ENCODE results near the gene ZNF593.

ZNF593 gene

GRCh38 chr1:26169669-26170471 lies at the start of gene ZNF593:
Gene ZNF593, plus strand, starts transcription at chr1:26169908. Its CDS starts 76 bp downstream, at chr1:26169984.
- peak within 1 kb of the TSS; percentile 87 for H3K4me3 ChIP-seq (ENCODE audit: low read depth, low read length)
- in situ Hi-C loops (cut with HindIII; ENCODE audit: low pct_ligation_motif_present, low sequenced_read_pairs): no loop called here
- peak; percentile 79 for TF ChIP-seq CTCF (IDR thresholded peaks at IDR 0.05; ENCODE audit: low read depth, low read length, missing control alignments)
- H3K27me3 ChIP-seq (replicated peaks): no peaks in the 10 kb centered on the region
- H3K36me3 ChIP-seq (replicated peaks): no peaks in the 10 kb centered on the region
- peak; percentile 78 for DNase-seq
- H3K27ac ChIP-seq: peak within 1 kb of the TSS; percentile 67

GRCh38 chr1:26121854-26122773 lies 47.6 kb upstream of the ZNF593 start:
- in situ Hi-C loops (cut with HindIII; ENCODE audit: low pct_ligation_motif_present, low sequenced_read_pairs): no loop called here
- H3K27me3 ChIP-seq (replicated peaks): no peaks in the 10 kb centered on the region
- TF ChIP-seq CTCF (IDR thresholded peaks at IDR 0.05; ENCODE audit: low read depth, low read length, missing control alignments): no peak
- DNase-seq: no peak
- no peak overlapping the region for H3K4me3 ChIP-seq (ENCODE audit: low read depth, low read length)
- H3K27ac ChIP-seq: no peak overlapping the region
- H3K36me3 ChIP-seq (replicated peaks): peaks cover 3% of the 10 kb centered on the region

- peaks cover 3% of the 10 kb centered on the region for H3K36me3 ChIP-seq (replicated peaks)
- H3K27me3 ChIP-seq (replicated peaks): no peaks in the 10 kb centered on the region
- no peak for TF ChIP-seq CTCF (IDR thresholded peaks at IDR 0.05; ENCODE audit: low read depth, low read length, missing control alignments)
- in situ Hi-C loops (cut with HindIII; ENCODE audit: low pct_ligation_motif_present, low sequenced_read_pairs): no loop called here
- peak overlapping the region; percentile 38 for H3K27ac ChIP-seq
- H3K4me3 ChIP-seq (ENCODE audit: low read depth, low read length): no peak overlapping the region
- DNase-seq: peak; percentile 70
Measured at GRCh38 chr1:26122988-26123973, 46.4 kb upstream of the ZNF593 start.

- H3K36me3 ChIP-seq (replicated peaks): peaks cover 3% of the 10 kb centered on the region
- in situ Hi-C loops (cut with HindIII; ENCODE audit: low pct_ligation_motif_present, low sequenced_read_pairs): no loop called here
- no peak overlapping the region for H3K4me3 ChIP-seq (ENCODE audit: low read depth, low read length)
- no peak for TF ChIP-seq CTCF (IDR thresholded peaks at IDR 0.05; ENCODE audit: low read depth, low read length, missing control alignments)
- no peaks in the 10 kb centered on the region for H3K27me3 ChIP-seq (replicated peaks)
- H3K27ac ChIP-seq: no peak overlapping the region
- DNase-seq: no peak
Measured at GRCh38 chr1:26124418-26125331, 45.0 kb upstream of the ZNF593 start.

Measured in brain microvascular endothelial cell (primary cell).